NCI-H1105 treated with DMSO at 0.1 percent for 48 hours (cell line): Measurements from ENCODE around the gene OTOA.
"Not testable (repeated sequence)": the region's sequence is repeated elsewhere in the genome, so short reads cannot be mapped to it uniquely, and the experiment has no call there.

ENCODE experiments used
- DNase-seq: peaks from one replicate; lab custom pipeline; 2025; lab: John Stamatoyannopoulos, UW

OTOA gene

DNA sequence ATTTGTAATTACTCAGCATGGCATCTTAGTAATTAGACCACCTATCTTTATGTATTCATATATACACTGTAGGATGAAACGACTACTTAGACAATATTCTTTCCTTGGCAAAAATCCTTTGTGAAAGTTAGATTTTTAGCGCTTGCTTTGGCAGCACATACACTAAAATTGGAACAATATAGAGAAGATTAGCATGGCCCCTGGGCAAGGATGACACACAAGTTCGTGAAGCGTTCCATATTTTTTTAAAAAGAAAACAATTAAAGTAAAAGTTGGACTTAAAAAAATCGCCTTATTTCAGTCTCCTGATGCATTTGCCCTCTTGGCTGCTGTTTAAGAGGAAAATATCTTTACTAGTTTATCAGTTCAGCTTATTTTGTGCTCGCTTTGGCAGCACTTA is 21.9 kb upstream of the OTOA start:
- DNase-seq: no peak

DNA sequence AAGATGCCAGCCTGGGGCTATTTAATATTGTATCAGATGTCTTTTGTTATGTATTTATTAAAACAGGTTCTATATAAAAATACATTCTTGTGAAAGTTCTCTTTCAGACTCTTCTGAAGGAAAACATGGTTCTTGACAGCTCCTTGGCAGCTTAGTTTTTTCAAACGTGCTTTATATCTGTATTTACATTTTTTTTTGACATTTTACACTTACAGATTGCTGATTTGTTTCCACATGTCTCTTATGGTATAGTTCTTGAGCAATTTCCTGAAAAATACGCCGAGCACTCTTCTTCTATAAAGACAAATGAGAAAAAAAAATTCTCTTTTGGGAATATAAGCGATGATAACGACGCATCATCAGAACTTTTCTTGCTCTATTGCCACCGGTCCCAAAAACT is 20.9 kb upstream of the OTOA start:
- DNase-seq: no peak

DNA sequence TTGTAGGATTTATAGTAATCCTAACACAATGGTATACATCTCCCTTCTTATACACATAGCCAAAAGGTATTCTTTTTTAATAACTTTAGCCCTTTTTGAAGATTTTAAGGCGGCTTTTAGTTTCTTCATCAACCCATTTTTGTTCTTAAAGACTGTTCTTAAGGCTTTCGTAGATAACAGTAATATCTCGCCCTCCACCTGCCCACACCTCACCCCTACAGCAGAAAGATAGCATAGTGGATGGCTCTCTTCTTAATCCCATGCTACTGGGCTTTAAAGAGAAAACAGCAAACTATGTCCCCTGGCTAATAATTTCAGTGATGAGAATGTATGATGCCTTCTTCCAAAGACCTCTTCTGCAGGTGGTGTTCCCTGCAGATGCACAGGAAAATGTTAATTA is 20.0 kb upstream of the OTOA start:
- DNase-seq: no peak

DNA sequence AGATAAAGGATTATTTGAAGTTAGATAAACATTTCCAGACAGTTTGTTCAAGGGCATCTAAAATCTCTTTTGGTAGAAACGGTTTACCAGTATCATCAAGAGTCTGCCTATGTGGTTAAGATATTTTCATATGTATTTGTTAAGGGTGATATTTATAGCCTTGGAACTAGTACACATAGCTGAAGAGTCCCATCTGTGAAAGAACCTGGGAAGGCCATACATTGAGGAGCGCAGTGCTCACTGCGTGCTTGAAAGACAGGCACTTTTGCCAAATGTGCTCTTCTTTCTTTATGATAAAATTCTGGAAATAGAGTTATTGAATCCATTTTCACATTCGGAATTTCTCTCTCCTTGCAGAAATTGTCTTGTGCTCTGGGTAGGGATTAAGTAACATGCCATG is 19.1 kb upstream of the OTOA start:
- DNase-seq: no peak

DNA sequence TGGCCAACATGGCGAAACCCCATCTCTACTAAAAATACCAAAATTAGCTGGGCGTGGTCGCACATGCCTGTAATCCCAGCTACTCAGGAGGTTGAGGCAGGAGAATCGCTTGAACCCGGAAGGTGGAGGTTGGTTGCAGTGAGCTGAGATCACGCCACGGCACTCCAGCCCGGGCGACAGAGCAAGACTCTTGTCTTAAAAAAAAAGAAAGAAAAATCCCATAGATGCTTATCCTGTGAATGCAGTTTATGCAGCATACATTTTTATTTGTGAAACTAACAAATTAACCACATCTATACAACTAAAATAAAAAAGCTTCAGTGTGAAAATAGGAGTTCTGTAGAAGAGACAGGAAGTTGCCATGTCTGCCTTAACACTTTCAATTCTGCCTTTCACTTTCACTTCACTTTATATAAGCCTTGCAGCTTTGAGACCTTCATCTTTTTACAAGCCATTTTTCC is 18.5 kb upstream of the OTOA start:
- no peak for DNase-seq

DNA sequence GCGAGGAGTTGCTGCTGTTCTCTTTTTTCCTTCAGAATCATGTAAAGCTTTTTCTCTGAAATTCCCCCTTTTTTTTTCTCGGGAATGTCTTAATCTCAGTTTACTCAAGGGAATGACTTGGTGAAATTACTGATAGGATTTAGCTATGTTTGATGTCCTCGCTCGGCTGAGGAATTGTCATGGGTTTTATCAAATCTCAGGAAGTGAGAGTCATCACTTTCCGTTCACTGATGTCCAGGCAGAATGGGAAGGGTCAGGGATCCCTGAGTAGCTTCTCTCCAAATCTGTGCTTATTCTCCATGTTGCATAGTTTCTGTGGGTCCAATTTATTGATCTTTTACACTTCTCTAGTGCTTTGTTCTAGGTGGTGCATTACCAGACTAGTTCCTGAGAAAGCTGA is 17.7 kb upstream of the OTOA start:
- no peak for DNase-seq

DNA sequence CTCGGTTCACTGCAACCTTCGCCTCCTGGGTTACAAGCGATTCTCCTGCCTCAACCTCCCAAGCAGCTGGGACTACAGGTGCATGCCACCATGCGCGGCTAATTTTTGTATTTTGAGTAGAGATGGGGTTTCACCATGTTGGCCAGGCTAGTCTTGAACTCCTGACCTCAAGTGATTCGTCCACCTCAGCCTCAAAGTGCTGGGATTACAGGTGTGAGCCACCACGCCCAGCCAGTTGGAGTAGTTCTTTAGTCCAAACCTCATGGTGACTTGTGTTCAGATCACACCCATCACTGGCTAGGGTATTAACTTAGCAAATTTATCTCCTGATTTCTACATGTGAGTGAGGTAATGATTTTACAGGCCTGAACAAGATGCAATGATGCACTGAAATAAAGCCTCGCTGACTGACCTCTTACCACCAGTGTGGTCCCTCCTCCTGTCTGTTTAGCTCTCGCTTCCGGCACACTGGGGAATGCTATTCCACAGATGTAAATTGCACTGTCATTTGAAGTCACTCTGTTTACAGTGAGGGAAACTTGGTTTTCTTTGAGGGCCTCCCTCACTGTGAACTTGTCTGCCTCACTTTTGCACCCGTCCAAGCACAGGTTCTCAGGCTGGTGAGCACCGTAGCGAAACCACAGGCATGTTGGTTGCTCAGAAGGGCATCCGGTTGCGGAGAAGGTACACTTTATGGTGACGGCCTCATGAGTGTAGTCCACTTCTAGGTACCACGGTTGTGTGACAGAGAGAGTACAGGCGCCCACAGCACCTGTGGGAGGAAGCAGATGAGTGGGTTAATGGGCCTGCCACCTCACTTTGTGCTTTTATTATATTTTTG is 16.8 kb upstream of the OTOA start:
- DNase-seq: no peak

DNA sequence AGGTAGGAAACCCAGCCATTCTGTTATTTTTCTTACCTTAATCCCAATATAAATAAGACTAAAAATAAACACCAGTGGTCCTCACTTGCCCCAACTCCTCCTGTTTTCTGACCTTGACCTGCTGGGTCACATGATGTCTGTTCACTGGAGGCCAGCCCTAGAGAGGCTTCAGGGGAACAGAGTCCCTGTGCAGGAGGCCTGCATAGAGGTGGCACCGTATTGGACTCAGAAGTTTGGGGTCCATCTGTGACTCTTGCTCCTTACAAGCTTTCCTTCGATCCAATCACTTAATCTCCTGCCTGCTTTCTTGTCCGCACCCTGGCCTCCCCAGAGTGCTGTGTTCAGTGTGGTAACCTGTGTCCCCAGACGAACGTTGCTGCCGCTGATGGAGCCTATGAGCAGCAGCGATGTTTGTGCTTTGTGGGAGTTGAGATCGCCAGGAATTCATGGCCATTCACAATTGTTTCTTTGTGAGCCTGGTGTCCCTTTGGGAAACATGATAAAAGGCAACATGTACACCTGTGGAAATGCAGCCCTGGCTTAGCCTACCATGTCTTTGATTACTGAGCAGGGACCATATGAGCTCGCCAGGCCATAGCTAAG is 16.1 kb upstream of the OTOA start:
- no peak for DNase-seq

DNA sequence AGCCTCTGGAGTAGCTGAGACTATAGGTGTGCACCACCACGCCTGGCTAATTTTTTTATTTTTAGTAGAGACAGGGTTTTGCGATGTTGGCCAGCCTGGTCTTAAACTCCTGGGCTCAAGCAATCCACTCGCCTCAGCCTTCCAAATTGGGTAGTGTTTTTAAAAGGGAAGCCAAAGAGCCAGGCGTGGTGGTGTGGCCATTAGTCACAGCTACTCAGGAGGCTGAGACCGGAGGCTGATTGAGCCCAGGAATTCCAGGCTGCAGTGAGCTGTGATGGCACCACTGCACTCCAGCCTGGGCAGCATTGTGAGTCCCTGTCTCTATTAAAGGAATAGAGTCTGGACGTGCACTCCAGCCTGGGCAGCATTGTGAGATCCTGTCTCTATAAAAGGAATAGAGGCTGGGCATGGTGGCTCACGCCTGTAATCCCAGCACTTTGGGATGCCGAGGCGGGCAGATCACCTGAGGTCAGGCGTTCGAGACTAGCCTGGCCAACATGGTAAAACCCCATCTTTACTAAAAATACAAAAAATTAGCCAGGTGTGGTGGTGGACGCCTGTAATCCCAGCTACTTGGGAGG is 13.9 kb upstream of the OTOA start:
- DNase-seq: not testable (repeated sequence)

DNA sequence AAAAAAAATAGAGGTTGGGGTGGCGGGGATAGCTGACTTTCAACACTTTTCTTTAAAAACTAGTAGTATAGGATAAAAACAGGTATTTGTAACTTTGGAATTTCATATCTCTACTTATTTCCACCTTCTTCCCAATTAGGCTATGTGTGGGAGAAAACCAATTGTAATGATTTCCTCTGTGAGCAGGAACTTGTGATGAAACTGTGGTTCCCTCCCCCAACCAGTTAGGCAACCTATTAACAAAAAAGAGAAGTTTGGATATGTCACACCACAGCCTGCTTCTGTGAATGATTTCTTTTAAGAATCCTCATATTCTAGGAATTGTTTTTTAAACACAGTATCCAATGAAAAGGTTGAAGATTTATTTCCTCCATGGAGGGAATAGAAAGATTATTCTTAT is 13.2 kb upstream of the OTOA start:
- DNase-seq: no peak

DNA sequence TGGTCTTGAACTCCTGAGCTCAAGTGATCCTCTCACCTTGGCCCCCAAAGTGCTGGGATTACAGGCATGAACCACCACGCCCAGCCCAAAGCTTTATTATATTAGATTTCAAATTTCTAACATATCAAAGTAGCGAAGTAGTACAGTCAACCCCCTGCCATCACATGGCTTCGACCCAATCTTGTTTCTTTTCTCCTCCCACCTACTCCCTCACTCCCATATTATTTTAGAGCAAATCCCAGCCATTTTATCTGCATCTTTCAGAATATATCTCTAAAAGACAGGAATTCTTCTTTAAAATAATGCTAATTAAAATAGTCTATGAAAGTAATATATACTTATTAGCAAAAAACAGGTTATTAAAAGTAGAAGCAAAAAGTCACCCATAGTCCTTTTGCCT is 12.3 kb upstream of the OTOA start:
- DNase-seq: no peak

DNA sequence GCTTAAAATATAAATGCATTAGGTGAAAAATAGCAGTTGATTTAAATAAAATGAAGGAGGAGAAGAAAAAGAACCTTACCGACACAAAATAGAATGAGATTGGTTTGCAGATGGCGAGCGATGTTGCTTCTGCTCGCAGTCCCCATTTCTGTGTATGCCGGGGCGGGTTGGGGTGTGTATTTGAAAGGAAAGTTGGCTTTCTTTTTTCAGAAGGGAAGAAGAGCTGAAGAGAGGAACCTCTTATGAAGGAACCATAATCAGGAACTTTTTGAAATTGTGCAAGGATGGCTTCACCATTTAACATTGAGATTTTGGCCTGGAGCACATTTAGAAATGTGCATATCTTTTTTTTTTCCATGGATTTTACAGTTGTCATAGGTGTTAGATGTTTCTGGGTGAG is 11.3 kb upstream of the OTOA start, which contains the start of gene IGSF6:
Gene IGSF6, minus strand, starts transcription at position 156 of the 400 bp plus-strand sequence. Its CDS starts 10 bp downstream, at position 146.
- no peak for DNase-seq

DNA sequence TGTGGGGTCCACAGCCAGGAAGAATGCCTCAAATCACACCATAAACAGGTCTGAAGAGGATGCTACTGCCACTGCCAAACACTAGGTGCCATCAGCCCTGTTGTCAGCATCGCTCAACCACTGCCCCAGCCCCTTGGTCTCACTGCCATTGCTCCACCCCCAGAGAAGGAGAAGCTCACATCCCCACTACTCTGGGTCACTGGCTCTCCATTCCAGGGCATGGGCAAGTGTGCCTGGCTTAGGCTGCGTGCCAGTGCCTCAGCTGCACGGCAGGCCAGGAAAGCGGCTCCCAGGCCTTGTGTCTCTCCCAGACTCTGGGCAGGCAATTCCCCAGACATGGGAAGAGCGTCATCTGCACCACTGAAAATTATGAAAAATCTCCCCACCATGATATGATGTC is 10.2 kb upstream of the OTOA start:
- DNase-seq: no peak

DNA sequence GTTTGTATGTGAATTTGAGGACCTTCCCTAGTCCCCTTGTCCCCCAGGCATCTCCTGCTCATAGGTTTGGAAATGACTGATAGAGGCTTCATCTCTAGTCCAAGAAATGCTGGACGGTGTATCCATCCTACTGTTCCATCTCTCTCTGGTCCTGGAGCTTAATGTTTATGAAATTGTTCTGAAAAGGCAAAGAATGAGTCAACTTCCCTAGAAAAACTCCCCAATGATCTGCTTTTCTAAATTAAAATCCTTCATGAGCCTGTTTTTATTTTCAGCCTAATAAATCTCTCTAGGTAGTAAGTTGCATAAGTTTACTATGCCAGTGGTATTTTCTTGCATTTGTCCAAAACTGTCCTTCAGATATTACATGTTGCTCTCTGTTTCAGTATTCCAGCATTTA is 9.3 kb upstream of the OTOA start:
- DNase-seq: no peak

DNA sequence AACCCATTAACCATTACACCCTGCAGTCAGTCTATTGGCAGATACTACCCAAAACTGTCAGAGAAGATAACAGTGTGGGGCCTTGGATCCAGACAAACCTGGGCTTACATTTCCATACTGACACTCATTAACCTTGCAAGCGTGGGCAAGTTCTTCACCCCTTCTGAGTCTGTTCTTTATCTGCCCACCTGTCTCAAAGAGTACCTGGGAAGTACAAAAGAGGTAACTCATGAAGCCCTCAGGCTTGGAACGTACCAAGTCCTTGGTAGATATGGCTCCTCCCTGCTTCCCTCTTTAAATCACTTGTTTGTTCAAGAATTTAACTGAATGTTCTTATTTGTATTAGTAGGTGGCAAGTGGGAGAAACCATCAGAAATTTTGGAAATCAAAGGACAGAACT is 8.9 kb upstream of the OTOA start:
- DNase-seq: peak; percentile 1

DNA sequence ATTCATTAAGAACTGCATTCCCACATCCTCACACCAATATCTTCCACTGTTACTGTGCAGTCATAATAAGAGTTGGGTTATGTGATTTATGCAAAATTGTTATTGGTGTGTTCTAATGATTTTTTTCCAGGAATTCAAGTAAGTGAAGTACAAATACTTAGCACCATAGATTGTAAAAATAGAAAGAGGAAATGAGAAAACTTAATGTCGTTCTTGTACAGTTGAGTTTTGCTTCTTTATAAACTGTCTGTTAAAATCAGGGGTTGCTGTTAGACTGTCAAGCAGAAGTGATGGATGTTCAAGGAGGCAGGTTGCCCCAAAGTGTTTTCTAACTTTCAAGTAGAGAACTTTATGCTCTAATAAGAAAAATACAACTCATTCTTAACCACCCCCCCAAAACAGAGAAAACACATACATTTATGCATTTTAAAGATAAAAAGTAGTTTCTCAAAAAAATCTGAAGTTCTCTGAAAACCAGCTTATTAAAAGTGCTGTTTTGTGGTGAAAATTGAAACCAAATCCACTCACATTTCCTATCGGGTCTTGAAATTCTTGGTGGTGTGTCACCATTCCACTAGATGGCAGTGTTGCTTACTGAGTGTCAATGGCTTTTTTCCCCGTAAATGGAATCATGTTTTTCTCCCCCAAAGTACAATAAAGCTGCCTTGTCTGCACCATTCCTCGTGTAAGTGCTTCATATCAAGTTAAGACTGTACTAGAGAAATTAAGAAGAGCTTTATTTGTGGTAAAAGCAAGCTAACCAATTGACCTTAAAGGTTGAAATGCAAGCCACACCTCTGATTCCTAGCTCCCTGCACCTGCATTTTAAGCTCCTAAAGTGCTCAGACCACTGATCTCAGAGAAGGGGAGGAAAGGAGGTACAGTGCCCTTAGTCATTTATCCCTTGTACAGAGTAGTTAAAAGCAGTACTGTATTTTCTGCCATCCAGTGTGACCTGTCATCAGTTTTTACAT is 6.7 kb upstream of the OTOA start:
- DNase-seq: peak; percentile 45

DNA sequence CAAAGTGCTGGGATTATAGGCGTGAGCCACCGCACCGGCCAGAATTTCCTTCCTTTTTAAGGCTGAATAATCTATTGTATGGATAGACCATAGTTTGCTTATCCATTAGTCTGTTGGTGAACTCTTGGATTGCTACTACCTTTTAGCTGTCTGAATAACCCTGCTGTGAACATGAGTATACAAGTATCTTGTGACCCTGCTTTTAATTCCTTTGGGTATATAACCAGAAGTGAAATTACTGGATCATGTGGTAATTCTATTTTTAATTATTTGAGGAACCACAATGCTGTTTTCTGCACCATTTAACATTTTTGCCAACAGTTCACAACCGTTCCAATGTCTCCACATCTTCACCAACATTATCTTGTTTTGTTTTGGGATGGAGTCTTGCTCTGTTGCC is 4.6 kb upstream of the OTOA start:
- DNase-seq: no peak

DNA sequence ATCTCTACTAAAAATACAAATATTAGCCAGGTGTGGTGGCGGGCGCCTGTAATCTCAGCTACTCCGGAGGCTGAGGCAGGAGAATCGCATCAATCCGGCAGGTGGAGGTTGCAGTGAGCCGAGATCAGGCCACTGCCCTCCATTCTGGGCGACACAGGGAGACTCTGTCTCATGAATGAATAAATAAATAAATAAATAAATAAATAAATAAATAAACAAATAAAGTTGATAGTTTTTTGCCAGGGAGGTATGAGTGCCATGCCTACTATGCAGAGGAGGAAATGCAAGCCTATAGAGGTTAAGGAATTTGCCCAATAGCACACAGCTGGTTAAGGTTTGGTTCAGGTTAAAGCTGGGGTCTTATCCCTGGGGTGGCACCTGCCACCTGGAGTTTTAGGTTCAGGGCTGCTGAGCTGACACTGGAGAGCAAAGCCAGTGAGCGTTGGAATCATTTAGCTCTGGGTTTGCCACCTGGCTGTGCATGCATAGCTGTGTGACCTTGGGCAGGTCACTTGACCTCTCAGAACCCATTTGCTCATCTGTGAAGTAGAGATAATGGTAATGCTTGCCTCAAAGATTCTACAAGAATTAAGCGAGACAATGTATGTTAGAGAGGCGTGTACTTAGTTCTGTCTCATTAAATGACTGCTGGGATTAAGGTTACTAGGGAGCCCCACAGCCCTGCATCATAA is 1.2 kb downstream of the OTOA start:
- no peak for DNase-seq

DNA sequence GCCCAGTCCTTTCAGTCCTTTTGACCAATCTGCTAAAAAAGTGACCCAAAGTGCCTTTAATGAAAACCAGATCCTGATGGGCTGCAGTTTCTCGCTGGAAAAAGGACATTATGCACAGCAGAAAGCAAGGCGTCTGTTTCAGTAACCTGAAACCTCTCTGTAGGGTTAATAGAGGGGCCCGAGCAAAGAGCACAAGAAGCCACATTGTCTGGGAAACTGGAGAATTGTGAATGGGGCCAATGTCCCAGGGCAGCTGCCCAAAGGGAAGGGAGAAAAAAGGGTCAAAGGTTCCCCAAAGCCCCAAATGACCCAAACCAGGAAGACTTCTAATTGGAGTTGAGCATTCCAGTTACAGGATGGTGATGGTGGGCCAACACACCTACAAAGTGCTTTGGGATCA is 3.0 kb downstream of the OTOA start:
- no peak for DNase-seq

DNA sequence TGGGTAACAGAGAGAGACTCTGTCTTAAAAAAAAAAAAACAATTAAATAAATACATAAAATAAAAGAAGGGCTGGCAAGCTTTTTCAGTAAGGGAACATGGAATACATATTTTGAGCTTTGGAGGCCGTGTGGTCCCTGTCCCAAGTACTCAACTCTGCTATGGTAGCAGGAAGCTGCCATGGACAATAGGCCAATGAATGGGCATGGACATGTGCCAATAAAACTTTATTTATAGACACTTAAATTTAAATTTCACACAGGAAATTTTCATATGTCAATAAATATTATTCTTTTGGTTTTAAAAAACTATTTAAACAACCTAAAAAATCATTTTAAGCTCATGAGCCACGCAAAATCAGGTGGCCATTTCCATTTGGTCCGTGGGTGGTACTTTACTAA is 3.8 kb downstream of the OTOA start:
- DNase-seq: no peak

DNA sequence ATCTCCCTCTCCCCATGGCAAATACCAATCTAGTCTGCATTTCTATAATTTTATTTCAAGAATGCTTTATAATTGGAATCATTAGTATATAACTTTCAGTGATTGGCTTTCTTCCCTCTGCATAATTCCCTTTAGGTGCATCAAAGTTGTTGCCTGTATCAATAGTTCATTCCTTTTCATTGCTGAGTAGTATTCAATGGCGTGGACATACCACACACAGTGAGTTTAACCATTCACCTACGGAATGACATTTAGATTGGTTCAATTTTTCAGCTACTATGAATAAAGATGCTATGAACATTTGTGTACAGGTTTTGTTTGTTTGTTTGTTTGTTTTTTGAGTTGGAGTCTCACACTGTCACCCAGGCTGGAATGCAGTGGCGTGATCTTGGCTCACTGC is 9.7 kb downstream of the OTOA start:
- DNase-seq: no peak

DNA sequence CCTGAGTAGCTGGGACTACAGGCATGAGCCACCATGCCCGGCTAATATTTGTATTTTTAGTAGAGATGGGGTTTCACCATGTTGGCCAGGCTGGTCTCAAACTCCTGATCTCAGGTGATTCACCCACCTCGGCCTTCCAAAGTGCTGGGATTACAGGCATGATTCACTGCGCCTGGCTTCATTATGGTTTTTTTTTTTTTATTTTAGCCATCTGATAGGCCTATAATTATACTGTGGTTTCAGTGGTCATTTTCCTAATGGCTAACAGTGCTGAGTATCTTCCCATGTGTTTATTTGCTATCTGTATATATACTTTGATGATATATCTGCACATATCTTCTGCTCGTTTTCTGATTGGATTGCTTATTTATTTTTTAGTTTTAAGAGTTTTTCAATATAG is 10.7 kb downstream of the OTOA start:
- not testable (repeated sequence) for DNase-seq
